Measurements from ENCODE around the gene TBC1D22A.

TBC1D22A gene

DNA sequence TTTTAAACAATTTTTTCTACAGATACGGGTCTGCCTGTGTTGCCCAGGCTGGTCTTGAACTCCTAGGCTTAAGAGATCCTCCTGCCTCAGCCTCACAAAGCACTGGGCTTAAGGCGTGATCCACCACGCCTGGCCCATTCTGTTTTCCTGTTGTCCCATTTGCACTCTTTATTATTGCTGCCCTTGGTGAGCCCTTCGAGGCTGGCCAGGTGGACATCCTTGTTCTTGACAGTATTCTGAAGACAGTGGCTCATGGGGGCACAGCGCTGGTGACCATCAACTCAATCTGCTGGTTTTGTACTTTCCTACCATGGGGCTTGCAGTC, 35.6 kb downstream of the TBC1D22A start:
- DNase-seq: no peak

DNA sequence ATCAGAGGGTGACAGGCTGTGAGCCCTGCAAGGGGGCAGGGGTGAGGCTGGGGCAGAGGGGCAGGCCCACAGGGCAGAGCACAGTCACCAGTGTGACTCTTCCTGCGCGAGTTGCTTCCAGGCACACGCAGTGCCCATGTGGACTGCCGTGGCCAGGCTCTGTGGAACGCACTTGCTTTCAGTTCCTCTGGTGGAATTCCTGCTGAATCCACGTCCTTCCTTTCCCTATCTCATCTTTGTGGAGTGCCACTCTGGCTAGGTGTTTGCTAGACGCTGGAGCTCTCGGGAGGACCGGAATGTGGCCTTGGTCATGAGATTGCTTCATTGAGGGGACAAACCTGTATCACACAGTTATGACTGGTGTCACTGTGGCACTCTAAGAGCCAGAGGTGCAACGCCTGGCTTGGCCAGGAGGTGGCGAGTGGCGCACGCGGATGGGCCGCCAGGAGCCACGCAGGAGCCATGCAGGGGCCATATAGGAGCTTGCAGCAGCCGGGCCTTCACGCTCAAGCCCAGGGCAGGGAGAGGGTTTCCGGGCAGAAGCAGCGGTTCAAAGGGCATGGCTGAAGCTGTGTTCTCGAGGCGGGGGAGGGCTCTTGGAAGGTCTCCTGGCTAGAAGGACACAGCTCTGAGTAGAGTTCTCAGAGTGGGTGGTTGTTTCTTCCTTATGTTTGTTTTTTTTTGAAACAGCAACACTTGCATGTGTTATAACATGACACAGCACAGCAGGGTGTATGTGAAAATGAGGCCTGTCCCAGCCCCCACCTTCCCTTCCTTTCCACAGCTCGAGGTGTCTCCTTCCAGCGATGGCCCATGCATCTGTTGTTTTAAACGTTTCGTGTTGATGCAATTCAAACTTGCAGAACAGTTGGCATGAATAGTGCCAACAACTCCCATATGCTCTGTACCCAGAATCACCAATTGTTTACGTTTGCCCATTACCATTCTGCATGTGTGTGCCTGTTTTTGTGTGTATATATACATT, 36.2 kb downstream of the TBC1D22A start:
- peak; percentile 58 for DNase-seq

DNA sequence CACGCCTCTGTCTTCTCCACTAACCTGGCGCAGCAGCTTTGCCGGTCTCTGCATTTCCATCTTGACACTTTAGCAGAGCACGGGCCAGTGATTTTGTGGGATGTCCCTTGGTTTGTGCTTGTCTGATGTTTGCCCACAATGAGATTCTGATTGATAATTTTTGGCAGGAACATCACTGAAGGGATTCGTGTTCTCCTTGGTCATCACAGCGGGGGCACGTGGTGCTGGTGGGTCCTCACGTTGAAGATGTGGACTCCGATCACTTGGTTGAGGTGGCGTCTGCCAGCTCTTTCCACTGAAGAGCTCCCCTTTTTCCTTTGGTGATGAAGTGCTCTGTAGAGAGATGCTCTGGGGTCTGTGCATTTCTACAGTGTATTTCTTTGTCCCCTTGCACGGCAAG, 37.2 kb downstream of the TBC1D22A start:
- DNase-seq: no peak

DNA sequence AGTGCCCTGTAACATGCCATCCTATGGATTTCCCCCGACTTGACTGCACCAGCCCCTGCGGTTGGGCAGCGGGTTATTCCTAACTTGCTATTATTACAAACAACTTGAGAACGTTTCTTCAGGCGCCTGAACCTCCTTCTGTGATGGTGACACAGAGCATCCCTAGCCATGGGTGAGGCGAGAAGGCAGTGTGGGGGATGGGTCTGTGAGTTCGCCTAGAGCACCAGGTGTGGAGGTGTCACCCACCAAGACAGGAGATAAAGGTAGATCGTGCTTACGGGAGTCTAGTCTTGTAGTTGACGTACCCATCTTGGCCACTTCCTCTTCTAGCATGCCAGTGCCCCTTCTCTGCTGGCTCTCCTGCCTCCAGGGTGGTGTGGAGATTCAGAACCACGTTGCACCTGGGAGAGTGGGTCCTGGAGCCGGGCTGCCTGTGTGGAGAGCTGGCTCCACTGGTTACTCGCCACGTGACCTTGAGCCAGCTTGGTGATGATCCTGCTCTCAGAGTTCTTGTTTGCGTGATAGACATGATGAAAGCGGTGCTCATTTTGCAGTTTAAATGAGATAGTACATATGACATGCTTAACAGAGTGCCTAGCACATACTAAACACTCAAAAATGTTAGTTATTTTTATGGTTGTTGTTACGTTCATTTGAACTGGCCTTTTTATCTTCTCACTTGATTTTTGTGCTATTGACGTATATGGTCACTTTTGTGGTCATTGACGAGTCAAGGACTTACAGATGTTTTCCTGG, 37.8 kb downstream of the TBC1D22A start:
- no peak for DNase-seq

DNA sequence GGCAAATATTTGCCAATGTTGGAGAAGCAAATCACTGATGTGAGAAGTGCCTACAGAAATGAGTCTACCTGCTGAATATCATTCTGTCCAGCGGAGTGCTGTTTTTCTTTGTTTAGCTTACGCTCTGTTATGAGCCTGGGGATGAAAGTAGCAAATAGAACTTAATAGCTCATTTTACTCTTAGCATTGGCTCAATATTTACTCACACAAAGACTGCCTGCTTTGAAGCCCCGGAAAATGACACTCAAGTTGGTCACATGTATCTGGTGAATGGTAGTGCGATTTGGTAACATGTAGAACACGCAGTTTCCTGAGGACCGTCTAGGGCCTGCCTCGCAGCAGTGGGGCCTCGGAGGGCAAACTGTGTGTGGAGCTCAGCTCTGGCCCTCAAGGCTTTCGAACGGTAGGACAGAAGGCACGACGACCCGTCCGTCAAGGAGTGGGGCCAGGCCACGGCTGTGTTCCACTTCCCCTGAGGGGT, 38.9 kb downstream of the TBC1D22A start:
- no peak for DNase-seq

DNA sequence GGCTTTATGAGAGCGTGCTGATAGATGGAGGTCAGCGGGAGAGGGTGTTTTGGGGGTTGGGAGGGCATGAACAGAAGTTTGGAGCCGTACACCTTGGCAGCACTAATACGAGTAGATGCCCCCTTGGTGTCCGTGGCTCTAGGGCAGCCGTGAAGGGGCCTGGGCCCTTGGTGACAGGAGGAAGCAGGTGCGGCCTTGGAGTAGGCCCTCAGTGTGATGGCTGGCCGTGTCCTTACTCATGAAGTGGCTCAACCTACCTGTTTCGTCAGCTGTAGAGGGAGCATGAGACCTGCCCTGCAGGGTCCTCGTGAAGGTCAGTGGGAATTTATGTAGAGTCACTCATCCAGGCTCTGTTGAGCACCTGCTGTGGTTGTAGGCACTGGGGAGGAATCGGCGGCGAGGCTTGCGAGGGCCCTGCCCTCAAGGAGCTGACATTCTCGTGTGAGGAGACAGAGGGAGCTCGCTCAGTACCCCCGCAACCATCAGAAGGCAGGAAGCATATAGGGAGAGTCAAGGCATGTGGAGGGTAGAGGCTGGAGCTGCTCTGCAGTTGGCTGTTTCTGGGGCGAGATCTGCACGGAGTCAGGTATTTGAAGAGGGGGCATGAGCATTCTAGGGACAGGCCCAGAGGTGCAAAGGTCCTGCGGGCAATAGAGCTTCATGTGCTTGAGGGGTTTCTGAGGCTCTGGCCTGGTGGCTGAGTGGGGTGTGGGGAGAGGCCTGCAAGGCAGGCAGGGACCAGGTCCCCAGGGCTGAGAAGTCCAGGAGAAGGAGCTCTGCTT, 39.6 kb downstream of the TBC1D22A start:
- DNase-seq: no peak

DNA sequence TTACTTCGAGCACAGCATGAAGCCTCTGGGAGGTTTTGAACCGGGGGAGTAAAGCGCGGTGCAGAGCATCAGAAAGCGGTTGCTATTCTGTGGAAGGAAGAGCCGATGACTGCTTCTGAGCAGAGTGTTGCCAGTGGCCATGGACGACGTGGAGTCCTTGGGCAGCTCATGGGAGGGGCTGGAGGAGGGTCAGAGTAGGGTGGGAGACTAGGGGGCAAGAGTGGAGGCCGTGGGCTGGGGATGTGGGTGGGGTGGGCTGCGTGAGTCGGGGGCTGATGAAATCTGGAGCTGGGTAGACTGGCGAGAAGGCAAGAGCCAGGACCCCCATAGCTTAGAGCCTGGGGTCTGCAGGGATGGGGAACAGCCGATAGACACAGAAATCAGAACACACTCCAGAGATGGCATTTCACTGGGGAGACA, 40.2 kb downstream of the TBC1D22A start:
- DNase-seq: no peak

DNA sequence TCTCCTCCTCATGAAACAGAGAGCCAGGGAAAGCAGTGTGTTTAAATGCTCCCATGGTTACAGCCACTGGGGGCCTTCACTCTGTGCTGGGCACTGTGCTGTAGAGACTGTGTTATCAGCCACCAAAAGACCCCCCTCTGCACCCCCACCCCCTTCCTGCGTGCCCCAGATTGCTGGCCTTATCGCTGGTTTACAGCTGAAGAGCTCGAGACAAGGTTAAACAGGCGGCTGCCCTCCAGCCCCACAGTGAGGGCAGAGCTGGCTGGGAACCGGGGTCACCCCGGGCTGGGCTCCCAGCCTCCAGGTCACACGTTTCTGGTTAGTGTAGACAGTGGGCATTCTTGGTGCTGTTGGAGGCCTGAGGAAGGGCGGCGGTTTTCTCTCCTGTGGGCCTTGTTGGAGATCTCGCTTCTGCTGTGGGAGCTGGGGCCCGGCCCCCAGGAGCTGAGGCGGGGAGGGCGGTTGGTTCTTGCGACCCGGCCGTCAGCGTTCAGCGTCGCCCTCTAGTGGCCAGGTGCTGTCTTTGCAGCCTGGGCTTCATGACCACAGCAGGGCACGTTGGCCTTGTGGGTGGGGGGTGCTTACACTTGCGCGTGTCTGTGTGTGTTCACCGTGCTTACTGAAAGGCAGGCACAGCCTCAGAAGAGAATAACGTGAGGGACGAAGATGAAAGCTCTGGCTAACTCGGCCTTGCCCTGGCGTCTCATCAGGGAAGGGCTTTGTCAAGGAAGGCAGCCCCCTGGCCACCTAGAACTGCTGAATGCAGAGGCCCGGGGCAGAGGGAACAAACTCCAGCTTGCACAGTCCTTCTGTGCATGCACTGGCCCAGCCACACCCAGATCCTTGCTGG, 40.8 kb downstream of the TBC1D22A start:
- DNase-seq: peak; percentile 63

DNA sequence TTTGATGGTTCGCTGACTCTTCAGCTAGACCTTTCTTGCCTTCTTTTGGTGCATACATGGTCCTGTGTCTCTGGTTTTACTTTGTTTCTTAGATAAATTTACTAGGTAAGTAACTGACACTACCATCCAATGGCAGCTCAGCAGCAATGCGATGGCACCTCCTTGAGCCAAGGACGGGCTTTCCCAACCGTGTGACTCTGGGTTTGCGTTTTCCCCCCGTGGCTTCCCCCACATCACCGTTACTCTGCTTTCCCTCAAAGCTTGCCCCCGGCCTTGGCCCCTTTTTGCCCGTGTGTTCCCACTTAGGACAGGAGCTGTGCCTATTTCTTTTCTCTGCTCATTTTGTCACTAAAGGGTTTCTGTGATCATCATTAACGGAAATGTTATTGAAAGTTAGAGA, 41.5 kb downstream of the TBC1D22A start:
- DNase-seq: no peak

DNA sequence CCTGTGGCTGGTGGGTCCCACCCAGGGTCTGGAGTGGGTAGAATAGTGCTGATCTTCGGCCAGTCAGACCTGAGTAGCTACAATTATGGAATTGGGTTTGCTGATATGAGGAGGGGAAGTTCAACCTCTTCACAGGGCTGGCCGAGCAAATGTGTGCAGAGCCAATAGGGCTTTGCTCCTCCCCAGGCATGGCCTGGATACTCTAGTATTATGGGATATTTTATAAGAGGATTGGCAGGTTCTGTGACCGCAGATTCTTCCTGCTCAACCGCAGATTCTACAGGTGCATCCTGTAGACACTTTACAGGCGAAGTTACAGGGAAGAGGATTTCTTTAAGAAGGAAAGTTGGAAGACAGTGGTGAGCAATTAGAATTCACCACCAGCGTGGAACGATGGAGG, 44.3 kb downstream of the TBC1D22A start:
- DNase-seq: no peak

DNA sequence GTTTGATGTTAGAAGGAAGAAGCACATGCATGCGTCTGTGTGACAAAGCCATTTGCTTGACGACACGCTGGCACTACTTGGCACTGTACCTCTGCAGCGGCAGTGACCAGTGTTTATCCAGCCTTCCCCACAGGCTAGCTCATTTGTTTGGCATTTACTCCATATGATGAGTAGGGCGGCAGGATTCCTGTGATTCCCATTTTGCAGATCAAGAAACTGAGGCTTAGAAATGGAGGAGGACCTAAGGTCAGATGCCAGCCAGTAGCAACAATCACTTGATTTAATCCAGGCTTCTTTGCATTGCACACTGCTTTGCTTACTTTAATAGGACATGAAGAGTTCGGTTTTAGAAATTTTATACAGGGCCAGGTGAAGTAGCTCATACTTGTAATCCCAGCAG, 45.0 kb downstream of the TBC1D22A start:
- DNase-seq: no peak

DNA sequence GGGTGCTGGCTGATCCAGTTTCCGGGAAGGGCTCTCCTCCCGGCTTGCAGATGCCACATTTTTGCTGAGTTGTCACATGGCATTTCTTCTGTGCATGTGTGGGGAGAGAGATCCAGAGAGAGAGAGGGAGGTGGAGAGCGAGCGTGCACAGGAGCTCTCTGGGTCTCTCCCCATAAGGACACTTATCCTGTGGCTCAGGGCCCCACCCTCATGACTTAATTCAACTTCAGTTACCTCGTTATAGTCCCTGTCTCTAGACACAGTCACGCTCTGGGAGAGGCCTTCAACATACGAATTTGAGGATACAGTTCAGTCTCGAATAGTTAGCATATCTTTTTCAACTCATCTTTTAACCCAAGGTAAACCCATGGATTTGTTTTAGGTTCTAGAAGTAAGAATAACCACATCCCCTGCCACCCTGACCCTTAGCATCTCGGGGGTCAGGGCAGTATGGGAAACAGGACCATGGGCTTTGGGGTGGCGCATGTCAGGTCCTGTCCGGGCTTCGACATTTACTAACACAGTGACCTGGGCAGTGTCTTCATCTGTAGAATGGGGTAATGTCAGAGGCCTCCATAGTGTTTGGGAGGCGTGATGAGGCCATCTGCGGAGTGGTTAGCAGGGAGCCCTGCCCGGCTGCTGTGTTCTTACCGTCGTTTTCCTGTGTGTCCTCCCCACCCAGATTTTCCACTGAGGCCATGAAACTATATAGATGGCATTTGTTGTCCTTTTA, 46.9 kb downstream of the TBC1D22A start:
- no peak for DNase-seq

DNA sequence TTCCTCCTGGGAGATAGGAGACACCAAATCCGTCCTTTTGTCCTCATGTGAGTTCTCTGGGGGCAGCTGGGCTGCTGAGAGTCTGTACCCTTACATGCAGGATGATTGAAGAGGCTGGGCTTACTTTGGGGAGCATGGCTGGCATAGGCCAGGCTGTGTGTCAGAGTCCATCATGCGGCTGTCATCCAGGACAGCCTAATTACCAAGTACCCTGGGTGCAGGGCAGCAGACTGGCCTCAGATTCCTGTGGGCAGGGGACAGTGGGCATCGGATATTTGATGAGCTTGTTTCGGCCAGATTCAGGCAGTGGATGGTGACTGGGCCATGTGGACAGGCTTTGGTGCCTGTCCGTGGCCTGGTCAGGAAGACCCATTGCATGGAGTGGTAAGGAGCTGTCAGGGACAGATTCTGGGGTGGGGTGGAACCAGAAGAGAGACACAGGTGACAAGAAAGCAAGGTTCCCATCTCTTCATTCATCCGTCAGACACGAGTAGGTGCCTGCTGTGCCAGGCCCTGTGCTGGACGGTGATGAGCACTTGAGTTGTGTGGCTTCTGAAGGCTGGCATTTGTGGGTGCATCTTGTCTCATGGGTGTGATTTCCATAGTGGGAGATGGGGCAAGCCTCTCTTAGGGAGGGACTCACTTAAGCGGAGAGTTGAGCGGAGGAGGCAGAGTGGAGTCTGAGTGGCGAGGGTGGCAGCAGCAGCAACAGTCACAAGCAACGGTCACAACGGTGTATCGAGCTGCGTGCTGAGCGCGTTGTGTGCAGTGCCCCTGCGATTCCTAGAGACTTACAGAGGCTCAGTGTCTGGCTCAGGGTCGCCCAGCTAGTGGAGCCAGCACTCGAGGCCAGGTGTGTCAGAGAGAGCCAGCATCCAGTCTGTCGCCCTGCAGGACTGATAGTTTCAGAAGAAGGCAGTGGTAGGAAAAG, 48.7 kb downstream of the TBC1D22A start:
- no peak for DNase-seq

DNA sequence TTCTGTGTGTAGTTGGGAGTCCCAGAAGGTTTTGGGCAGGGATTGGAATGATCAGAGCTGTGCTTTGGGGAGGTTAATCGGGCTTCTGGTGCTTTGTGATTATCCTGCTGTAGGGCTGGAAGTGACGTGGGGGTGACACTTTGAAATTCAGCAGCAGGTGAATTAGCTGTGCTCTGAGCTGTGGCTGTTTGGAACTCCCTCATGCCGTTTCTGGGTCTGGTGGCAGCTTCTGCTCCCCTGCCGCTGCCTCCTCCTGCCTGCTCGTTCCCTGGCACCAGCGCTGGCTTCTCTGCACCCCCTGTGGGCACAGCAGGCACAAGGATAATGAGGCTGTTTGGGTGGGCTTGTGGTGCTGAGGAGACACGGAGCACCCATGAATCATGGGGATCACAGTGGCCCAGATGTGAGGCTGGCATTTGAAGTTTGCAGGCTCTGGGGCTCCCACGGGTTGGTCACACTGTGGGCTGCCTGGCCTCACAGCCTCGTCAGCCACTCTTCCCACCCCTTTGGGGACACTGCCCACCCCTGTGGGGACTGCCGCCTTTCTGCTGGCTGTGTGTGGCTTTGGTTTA, 49.7 kb downstream of the TBC1D22A start:
- DNase-seq: no peak

DNA sequence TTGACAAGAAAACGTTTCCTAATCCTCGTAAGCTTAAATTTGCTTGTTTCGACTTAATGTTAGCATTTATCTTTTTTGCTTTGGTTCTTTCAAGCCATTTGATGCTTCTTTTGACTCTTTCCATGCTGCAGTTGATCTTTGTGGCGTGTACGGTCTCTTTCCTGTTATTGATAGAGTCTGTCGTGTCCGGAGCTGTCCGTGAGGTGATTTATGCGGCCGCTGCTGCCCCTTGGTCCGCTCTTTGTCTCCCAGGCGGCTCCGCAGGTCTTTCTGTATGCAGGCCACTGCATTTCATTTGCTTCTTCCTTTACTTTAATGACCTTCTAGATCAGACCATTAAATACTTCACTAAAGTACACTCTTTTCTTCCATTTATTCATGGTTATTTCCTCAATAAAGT, 50.3 kb downstream of the TBC1D22A start:
- DNase-seq: no peak

DNA sequence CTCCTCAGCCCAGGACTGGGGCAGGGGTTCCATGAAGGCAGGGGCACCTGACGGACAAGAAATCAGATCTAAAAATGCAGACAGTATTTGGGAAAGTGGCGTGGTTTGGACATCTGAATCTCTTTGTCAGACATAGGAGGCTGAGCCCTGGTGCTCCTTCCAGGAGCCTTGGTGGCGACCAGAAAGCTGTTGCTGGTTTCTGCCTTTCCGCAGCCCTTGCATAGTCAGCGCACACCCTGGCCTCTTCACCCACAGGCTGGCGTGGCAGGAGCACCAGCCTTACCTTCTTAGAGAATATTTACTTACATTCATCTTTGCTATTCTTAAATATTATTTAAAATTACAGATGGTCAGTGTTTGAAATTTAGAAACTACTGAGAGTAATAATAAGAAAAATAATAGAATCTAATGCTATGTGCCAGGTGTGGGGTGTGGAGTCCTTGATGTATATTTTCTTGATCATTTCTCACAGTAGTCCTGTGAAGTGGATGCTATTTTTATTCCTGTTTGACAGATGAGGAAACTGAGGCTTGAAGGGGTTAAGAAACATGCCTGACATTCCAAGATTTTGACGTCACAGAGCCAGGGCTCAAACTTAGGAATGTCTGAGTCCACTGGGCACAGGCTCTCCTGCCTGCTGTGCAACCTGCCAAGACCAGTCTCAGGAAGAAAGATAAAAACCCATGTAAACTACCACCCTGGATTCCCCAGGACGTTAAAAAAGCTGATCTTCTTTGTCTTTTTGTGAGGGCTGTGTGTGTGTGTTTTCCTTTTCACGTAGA, 51.6 kb downstream of the TBC1D22A start:
- DNase-seq: no peak

DNA sequence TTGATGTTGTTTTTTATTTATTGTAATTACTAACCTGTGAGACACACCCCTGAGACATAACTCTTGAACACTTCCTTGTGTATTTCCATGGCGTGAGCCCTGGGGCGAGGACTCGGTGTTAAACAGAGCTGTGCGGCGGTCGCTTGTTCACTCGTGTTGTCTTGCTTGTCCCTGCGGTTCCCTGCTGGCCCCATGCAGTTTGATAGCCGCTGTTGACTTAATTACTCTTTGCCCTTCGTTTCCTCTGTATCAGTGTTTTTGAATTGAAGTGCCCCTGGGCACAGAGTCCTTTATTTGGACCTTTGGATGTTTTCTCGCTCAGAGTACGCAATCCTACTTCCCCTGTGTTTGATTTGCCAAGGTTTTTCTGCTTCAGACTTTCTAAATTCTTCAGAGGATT, 52.7 kb downstream of the TBC1D22A start:
- DNase-seq: no peak

DNA sequence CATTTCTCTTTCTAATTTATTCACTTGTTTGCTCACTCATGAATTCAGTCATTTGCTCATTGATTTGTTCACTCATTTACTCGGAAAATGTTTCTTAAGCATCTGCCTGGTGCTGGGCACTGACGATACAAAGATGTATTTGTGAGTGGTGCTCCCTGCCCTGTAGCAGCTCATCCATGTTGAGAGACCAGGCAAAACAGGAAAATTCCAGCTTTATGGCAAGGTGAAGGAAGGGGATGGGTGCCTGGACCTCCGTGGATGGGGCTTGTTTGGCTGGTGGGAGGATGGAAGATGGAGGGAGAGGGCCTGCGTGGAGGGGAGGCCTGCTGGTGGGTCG, 53.1 kb downstream of the TBC1D22A start:
- DNase-seq: no peak
